H1 (cell line): Measurements from ENCODE around the gene TMEM35B. TPM values are rescaled to one million over a fixed set of nuclear protein-coding genes. Genes with fewer than 3 reads are reported as not detected.

Experiments used
- CTCF ChIA-PET: fragments of 300-600 bp; sonication (Branson Sonifier 250); formaldehyde crosslinking; loops from one replicate; lab custom pipeline; 2021; ENCODE audit not compliant: partially characterized antibody; lab: Charles Lee
- POLR2A ChIA-PET: fragments of 300-600 bp; sonication (Branson Sonifier 250); formaldehyde crosslinking; loops from one replicate; lab custom pipeline; 2021; ENCODE audit warnings: inconsistent platforms; ENCODE audit not compliant: partially characterized antibody; lab: Charles Lee
- DNase-seq, 2 experiments: peaks; one replicate each; pipeline versions ENCODE4 v3.0.0 to v3.0.0-alpha.2; 2010 to 2022; ENCODE audit warnings: low spot score in 2 of 2, low read depth in 1 of 2, mixed read lengths in 1 of 2
- FAIRE-seq: peaks from 2 replicates; lab custom pipeline; 2011; peaks lifted over from hg19 to GRCh38; lab: Jason Lieb, UNC
- H2AFZ ChIP-seq: 2 replicates; pipeline ENCODE4 v1.8.1; 2012; ENCODE audit warnings: low read length, inconsistent platforms
- H2AK5ac ChIP-seq: 2 replicates; pipeline ENCODE4 v1.6.1; 2013; ENCODE audit warnings: low read depth, low read length
- H2BK120ac ChIP-seq: replicated peaks from 2 replicates; pipeline ENCODE3; 2013; ENCODE audit warnings: low read depth, low read length, inconsistent platforms
- H2BK12ac ChIP-seq: 2 replicates; pipeline ENCODE4 v1.6.1; 2013; ENCODE audit warnings: low read depth, low read length
- H2BK15ac ChIP-seq: 2 replicates; pipeline ENCODE4 v1.6.1; 2013; ENCODE audit warnings: low read length
- H2BK20ac ChIP-seq: 2 replicates; pipeline ENCODE4 v1.6.1; 2013; ENCODE audit warnings: low read length
- H2BK5ac ChIP-seq: 2 replicates; pipeline ENCODE4 v1.6.1; 2013; ENCODE audit warnings: low read depth, low read length
- H3K14ac ChIP-seq: 2 replicates; pipeline ENCODE4 v1.6.1; 2013; ENCODE audit warnings: inconsistent platforms; ENCODE audit not compliant: insufficient read length
- H3K18ac ChIP-seq: 2 replicates; pipeline ENCODE4 v1.6.1; 2013; ENCODE audit warnings: low read length; ENCODE audit errors: extremely low read depth
- H3K23ac ChIP-seq: 2 replicates; pipeline ENCODE4 v1.6.1; 2013; ENCODE audit warnings: inconsistent platforms; ENCODE audit not compliant: insufficient read length
- H3K23me2 ChIP-seq: 2 replicates; pipeline ENCODE4 v1.6.1; 2013; ENCODE audit warnings: low read depth, low read length
- H3K27ac ChIP-seq: 2 replicates; pipeline ENCODE4 v1.6.1; 2011; ENCODE audit warnings: low read depth, low read length, inconsistent platforms
- H3K27me3 ChIP-seq, 4 experiments: replicated peaks in 1 of 4; 1 replicate in 1 of 4; 2 replicates in 3 of 4; pipeline versions ENCODE4 v1.6.1 to v1.8.1; 2011 to 2013; ENCODE audit warnings: low read length in 3 of 4, mild to moderate bottlenecking in 3 of 4, inconsistent platforms in 2 of 4, mixed read lengths in 2 of 4, moderate library complexity in 1 of 4; ENCODE audit not compliant: control insufficient read depth in 3 of 4, insufficient read depth in 3 of 4; ENCODE audit errors: extremely low read depth in 1 of 4
- H3K36me3 ChIP-seq, 4 experiments: 2 replicates each; pipeline versions ENCODE4 v1.6.1 to v1.8.1; 2011 to 2013; ENCODE audit warnings: mild to moderate bottlenecking in 4 of 4, low read length in 3 of 4, moderate library complexity in 2 of 4, control low read depth in 1 of 4, inconsistent platforms in 1 of 4; ENCODE audit not compliant: insufficient read depth in 4 of 4, control insufficient read depth in 2 of 4
- H3K4ac ChIP-seq: replicated peaks from 2 replicates; pipeline ENCODE3; 2013; ENCODE audit warnings: low read length, low read depth, mixed read lengths, inconsistent platforms; ENCODE audit not compliant: insufficient read length
- H3K4me1 ChIP-seq, 4 experiments: replicated peaks in 1 of 4; 1 replicate in 1 of 4; 2 replicates in 3 of 4; pipeline versions ENCODE4 v1.6.1 to v1.8.1; 2011 to 2013; ENCODE audit warnings: low read length in 3 of 4, inconsistent platforms in 2 of 4, mixed read lengths in 1 of 4; ENCODE audit not compliant: insufficient read depth in 4 of 4, control insufficient read depth in 3 of 4
- H3K4me2 ChIP-seq, 2 experiments: 2 replicates each; pipeline versions ENCODE4 v1.6.1 to v1.8.1; 2011 to 2013; ENCODE audit warnings: low read depth in 2 of 2, low read length in 2 of 2, control low read depth in 1 of 2, inconsistent platforms in 1 of 2, mild to moderate bottlenecking in 1 of 2; ENCODE audit not compliant: insufficient read depth in 1 of 2
- H3K4me3 ChIP-seq, 4 experiments: fragments of 200-600, 300-600 bp in 1 of 4; sonication (generic), shearing (Covaris generic), sonication (Bioruptor Twin) in 1 of 4; 2 replicates each; pipeline versions ENCODE4 v1.5.1 to v1.8.1; 2011 to 2016; ENCODE audit warnings: low read length in 4 of 4, low read depth in 3 of 4, control low read depth in 2 of 4, inconsistent platforms in 2 of 4, mild to moderate bottlenecking in 2 of 4, mixed read lengths in 1 of 4, moderate library complexity in 1 of 4; ENCODE audit not compliant: insufficient read depth in 2 of 4; ENCODE audit errors: extremely low read depth in 1 of 4
- H3K56ac ChIP-seq: replicated peaks from 2 replicates; pipeline ENCODE3; 2013; ENCODE audit warnings: low read depth, mild to moderate bottlenecking, mixed read lengths, low read length, inconsistent platforms; ENCODE audit not compliant: insufficient read length
- H3K79me1 ChIP-seq: 2 replicates; pipeline ENCODE4 v1.6.1; 2013; ENCODE audit warnings: low read depth, low read length, control low read depth
- H3K79me2 ChIP-seq, 2 experiments: 2 replicates each; pipeline versions ENCODE4 v1.6.1 to v1.8.1; 2012 to 2013; ENCODE audit warnings: low read length in 2 of 2, mild to moderate bottlenecking in 2 of 2, inconsistent platforms in 1 of 2; ENCODE audit not compliant: insufficient read depth in 2 of 2, control insufficient read depth in 1 of 2
- H3K9ac ChIP-seq, 4 experiments: replicated peaks in 1 of 4; 1 replicate in 1 of 4; 2 replicates in 3 of 4; pipeline versions ENCODE4 v1.6.1 to v1.8.1; 2011 to 2013; ENCODE audit warnings: low read depth in 3 of 4, low read length in 3 of 4, control low read depth in 2 of 4, mild to moderate bottlenecking in 2 of 4, moderate library complexity in 2 of 4, inconsistent platforms in 1 of 4; ENCODE audit errors: extremely low read depth in 1 of 4
- H3K9me3 ChIP-seq, 2 experiments: 2 replicates each; pipeline versions ENCODE4 v1.6.1 to v1.8.1; 2012 to 2013; ENCODE audit warnings: mild to moderate bottlenecking in 2 of 2, moderate library complexity in 2 of 2, control low read depth in 1 of 2, inconsistent platforms in 1 of 2, low read depth in 1 of 2, low read length in 1 of 2, mixed read lengths in 1 of 2; ENCODE audit not compliant: insufficient read depth in 2 of 2
- H4K20me1 ChIP-seq, 2 experiments: replicated peaks in 1 of 2; 2 replicates each; pipeline versions ENCODE3 to v1.8.1; 2011 to 2013; ENCODE audit warnings: inconsistent platforms in 2 of 2, low read length in 2 of 2, mild to moderate bottlenecking in 1 of 2; ENCODE audit not compliant: insufficient read depth in 2 of 2, control insufficient read depth in 1 of 2
- H4K5ac ChIP-seq: 2 replicates; pipeline ENCODE4 v1.6.1; 2013; ENCODE audit warnings: low read length, low read depth, mixed read lengths, inconsistent platforms; ENCODE audit not compliant: insufficient read length
- H4K8ac ChIP-seq: 2 replicates; pipeline ENCODE4 v1.8.0; 2013; ENCODE audit warnings: mild to moderate bottlenecking, moderate library complexity, low read length, inconsistent platforms; ENCODE audit not compliant: insufficient read depth; ENCODE audit errors: extremely low read depth
- H4K91ac ChIP-seq: replicated peaks from 2 replicates; pipeline ENCODE3; 2013; ENCODE audit warnings: low read length, mixed read lengths, inconsistent platforms; ENCODE audit not compliant: insufficient read length
- BRCA1 ChIP-seq: IDR thresholded peaks from 2 replicates; pipeline ENCODE4 v1.6.1; 2012; ENCODE audit warnings: low read depth, low read length, improper control_type of control experiment
- CHD1 ChIP-seq: IDR thresholded peaks from 2 replicates; pipeline ENCODE4 v1.6.1; 2012; ENCODE audit warnings: low read depth, low read length, improper control_type of control experiment
- CHD2 ChIP-seq: IDR thresholded peaks from 2 replicates; pipeline ENCODE4 v1.6.1; 2012; ENCODE audit warnings: low read length, improper control_type of control experiment
- EP300 ChIP-seq, 2 experiments: IDR thresholded peaks; 1 replicate in 1 of 2; 2 replicates in 1 of 2; pipeline ENCODE4 v1.6.1; 2011 to 2012; ENCODE audit warnings: low read depth in 2 of 2, low read length in 2 of 2, mild to moderate bottlenecking in 2 of 2, borderline replicate concordance in 1 of 2, inconsistent platforms in 1 of 2, moderate library complexity in 1 of 2
- HDAC6 ChIP-seq: IDR thresholded peaks from one replicate; pipeline ENCODE4 v1.7.1; 2012; ENCODE audit warnings: low read depth, mild to moderate bottlenecking, inconsistent platforms, low read length, moderate library complexity
- PHF8 ChIP-seq: fragments of 200-600 bp; sonication (generic); conservative IDR thresholded peaks from 2 replicates; pipeline ENCODE4 v1.7.1; 2012; ENCODE audit warnings: low read depth, mild to moderate bottlenecking, inconsistent platforms, low read length, moderate library complexity
- POLR2AphosphoS5 ChIP-seq: IDR thresholded peaks from 2 replicates; pipeline ENCODE4 v1.6.1; 2011; ENCODE audit warnings: low read depth, low read length
- RNF2 ChIP-seq: fragments of 200-900, 300-1000 bp; sonication (generic); IDR thresholded peaks from 2 replicates; pipeline ENCODE4 v1.7.1; 2016; ENCODE audit warnings: borderline replicate concordance, low read depth, mild to moderate bottlenecking, antibody characterized with exemption, low read length; ENCODE audit not compliant: poor library complexity, severe bottlenecking; ENCODE audit errors: missing control alignments
- SIN3A ChIP-seq, 2 experiments: IDR thresholded peaks in 1 of 2; conservative IDR thresholded peaks in 1 of 2; 2 replicates each; pipeline ENCODE4 v1.6.1; 2011 to 2012; ENCODE audit warnings: low read length in 2 of 2, improper control_type of control experiment in 1 of 2, low read depth in 1 of 2, mild to moderate bottlenecking in 1 of 2
- SUZ12 ChIP-seq: fragments of 200-600 bp; sonication (generic); IDR thresholded peaks from 2 replicates; pipeline ENCODE4 v1.6.1; 2012; ENCODE audit warnings: mild to moderate bottlenecking, inconsistent platforms, low read length, moderate library complexity, mixed read lengths
- TCF12 ChIP-seq: IDR thresholded peaks from 2 replicates; pipeline ENCODE4 v1.6.1; 2011; ENCODE audit warnings: low read depth, mild to moderate bottlenecking, low read length
- USF2 ChIP-seq: IDR thresholded peaks from 2 replicates; pipeline ENCODE4 v1.6.1; 2011; ENCODE audit warnings: low read length, improper control_type of control experiment
- WGBS, 2 experiments: shearing (Covaris generic) in 1 of 2; methylation state at CpG; one replicate each; pipeline versions ENCODE4 v1.1.6 to v1.1.7; 2013 to 2015; ENCODE audit warnings: low lambda C conversion rate in 2 of 2, mixed read lengths in 2 of 2, inconsistent platforms in 1 of 2, low coverage in 1 of 2, missing lambda C conversion rate in 1 of 2; ENCODE audit not compliant: insufficient replicate concordance in 2 of 2, insufficient coverage in 1 of 2, insufficient read length in 1 of 2; ENCODE audit errors: extremely low coverage in 1 of 2, missing lambda C conversion rate in 1 of 2; 5-methylcytosine and 5-hydroxymethylcytosine counted together
- polyA plus RNA-seq, 7 experiments: library from polyadenylated mRNA; depleted of rRNA in 3 of 7; stranded (reverse) in 5 of 7; unstranded in 2 of 7; fragments of >200 nt in 5 of 7; fragments of 200-250 nt in 2 of 7; gene quantifications; 1 replicate in 5 of 7; 2 replicates in 1 of 7; 4 replicates in 1 of 7; pipeline versions ENCODE4 v1.2.1 to v1.2.3, GENCODE V29; 2011 to 2013; ENCODE audit warnings: missing spikeins in 2 of 7, mixed read lengths in 2 of 7
- total RNA-seq: library from RNA; stranded (reverse); fragmentation: NEBNext Ultra II Directional; extraction: Animal tissue kit (Norgen Biotek cat#: 25700); gene quantifications from 2 replicates; pipeline ENCODE4 v1.2.1, GENCODE V29; 2021

Gene TMEM35B
- total and polyA plus RNA-seq, 2 of the 8 experiments (the other 6 are each of a cell fraction or from before 2014, with no cell fraction given) = 10.2 to 31.1 TPM

DNA sequence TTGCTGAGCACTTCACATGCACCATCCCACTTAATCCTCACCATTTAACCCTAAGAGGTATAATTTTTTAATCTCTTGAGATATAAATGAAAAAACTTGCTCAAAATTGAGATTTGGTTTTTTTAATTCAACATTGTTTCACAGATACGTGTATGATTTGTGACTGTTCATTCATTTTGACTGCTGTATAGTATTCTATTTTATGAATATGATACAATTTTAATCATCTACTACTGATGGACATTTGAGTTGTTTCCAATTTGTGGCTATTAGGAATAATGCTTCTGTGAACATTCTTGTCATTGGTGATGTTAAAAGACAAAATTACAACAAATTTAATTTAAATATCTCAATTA is 47.2 kb upstream of the TMEM35B start:
- Histone ChIP-seq H2AK5ac (no peak overlapping the region), H3K9ac (no peak overlapping the region), H4K20me1 (no peaks in the 10 kb centered on the region), H3K4ac (no peak overlapping the region), H3K27me3 (no peaks in the 10 kb centered on the region), H3K79me1 (no peaks in the 10 kb centered on the region), H3K4me3 (peak overlapping the region in 2 of 4 experiments; percentile 89 to 98; a peak in 3 of 8 replicates), H4K8ac (no peak overlapping the region), H2BK12ac (no peak overlapping the region), H2AFZ (0 out of 2 replicates have a peak overlapping the region, but pooled peaks have one; percentile 77), H2BK20ac (no peak overlapping the region), H3K9me3 (peaks cover 4 to 13% of the 10 kb centered on the region in 2 experiments; a peak in 3 of 4 replicates), H4K5ac (no peak overlapping the region), H2BK120ac (no peak overlapping the region), H3K14ac (no peak overlapping the region), H3K18ac (no peak overlapping the region), H3K56ac (no peak overlapping the region), H3K36me3 (no peaks in the 10 kb centered on the region), H4K91ac (no peak overlapping the region), H3K4me2 (peak overlapping the region; percentile 38 to 88; a peak in 3 of 4 replicates), H2BK15ac (no peak overlapping the region), H3K23me2 (peaks cover 5% of the 10 kb centered on the region; the same call in 1 of the 2 replicates), H3K23ac (no peak overlapping the region), H3K79me2 (no peaks in the 10 kb centered on the region), H2BK5ac (no peak overlapping the region), H3K27ac (no peak overlapping the region), H3K4me1 (no peaks in the 10 kb centered on the region)
- ChIA-PET CTCF (interaction anchor here (0.5 to 0.6 kb wide), 2 partner anchors 525 to 714 kb away, joined by 3 to 4 read pairs; partner anchors contain the start of gene NCDN), POLR2A (interaction anchor here (0.8 to 1.4 kb wide), 3 partner anchors 14 to 103 kb away, joined by 3 to 4 read pairs (median 3); partner anchors contain the start of gene DLGAP3)
- FAIRE-seq (no peak), DNase-seq (no peak)
- 92% methylated on average over 1 of the region's 1 CpG; no CpG with 5 or more reads in 1 of the 2 experiments for WGBS, 2 experiments
- TF ChIP-seq SUZ12 (no peak), SIN3A (conservative IDR thresholded peaks at IDR 0.05 in 1 of 2, IDR thresholded peaks at IDR 0.05 in 1 of 2; ENCODE audit: low read depth in 1 of 2, low read length in 2 of 2) (no peak), USF2 (no peak), HDAC6 (no peak), BRCA1 (no peak), CHD1 (no peak), PHF8 (no peak), CHD2 (no peak), POLR2AphosphoS5 (no peak), RNF2 (no peak), TCF12 (no peak), EP300 (IDR thresholded peaks at IDR 0.05; ENCODE audit: borderline replicate concordance in 1 of 2, low read depth in 2 of 2, low read length in 2 of 2) (no peak)
